NCI-H2029 treated with DMSO at 0.1 percent for 48 hours (cell line): ENCODE measurements around the gene SEC14L6.

Experiments
- DNase-seq: peaks from one replicate; lab custom pipeline; 2025; lab: John Stamatoyannopoulos, UW

Gene SEC14L6

DNA sequence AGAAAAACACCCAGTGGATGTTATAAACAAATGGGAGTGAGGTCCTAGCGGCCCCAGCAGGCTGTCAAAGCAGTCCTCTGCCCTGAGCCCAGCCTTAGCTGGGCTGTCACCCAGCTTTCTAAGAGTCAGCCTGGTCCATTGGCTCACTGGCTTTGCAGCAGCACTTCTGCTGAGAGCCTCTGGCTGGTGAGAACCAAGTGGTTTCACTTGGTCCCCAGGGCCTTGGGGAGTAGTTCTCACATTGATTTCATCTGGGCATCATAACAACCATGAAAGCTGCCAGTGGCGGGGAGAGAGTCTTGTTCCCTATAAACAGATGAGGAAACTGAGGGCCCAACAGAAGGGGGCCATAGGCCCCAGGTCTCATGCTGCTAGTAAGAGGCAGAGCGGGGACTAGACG is 11.4 kb downstream of the SEC14L6 start:
- no peak for DNase-seq

DNA sequence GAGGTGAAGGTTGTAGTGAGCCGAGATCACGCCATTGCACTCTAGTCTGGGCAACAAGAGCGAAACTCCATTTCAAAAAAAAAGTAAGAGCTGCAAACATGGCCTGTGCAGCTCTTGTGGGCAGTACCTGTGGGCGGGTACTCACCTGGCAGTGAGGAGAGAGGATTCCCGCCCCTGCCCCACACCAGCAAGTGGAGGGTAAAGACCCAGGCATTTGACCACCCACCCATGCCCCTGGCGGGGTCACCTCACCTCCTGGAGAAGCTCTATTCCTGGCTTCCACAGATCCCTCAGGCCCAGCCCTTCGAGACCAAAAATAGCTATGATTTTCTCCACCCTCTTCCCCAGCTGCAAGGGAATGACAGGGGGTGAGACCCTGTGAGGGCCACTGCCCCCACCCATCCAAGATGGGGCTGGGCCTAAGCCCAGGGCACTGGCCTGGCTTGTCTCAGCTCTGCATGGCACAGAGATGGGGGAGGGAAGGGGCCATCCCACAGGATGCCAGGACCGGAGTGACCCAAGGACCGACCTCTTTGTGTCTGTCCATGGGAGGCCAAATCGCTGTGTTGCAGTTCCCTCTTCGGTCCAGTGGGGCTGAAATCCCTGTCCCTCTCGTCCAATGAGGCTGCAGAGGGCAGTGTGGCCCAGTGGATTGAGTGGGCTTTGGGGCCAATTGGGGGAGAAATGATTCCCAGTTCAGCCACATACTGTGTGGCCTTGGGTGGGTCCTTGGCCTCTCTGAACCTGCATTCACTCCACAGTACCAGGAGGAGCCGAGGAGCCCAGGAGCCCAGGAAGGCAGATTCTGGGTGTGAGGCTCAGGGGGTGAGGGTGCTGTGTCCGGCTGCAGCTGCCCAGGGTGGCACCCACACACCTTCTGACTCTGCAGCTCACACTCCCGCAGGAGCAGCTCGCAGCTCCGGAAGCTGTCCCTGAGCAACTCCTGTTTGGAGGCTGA is 14.6 kb downstream of the SEC14L6 start:
- no peak for DNase-seq

DNA sequence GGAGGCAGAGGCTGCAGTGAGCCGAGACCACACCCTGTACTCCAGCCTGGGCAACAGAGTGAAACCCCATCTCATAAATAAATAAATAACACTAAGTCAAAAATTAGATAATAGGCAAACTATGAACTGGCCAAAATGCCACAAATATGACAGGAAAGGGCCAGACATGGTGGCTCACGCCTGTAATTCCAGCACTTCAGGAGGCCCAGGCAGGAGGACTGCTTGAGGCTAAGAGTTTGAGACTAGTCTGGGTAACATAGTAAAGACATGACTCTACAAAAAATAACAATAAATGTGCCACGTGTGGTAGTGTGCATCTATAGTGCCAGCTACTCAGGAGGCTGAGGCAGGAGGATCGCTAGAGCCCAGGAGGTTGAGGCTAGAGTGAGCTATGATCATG is 19.9 kb downstream of the SEC14L6 start:
- no peak for DNase-seq

DNA sequence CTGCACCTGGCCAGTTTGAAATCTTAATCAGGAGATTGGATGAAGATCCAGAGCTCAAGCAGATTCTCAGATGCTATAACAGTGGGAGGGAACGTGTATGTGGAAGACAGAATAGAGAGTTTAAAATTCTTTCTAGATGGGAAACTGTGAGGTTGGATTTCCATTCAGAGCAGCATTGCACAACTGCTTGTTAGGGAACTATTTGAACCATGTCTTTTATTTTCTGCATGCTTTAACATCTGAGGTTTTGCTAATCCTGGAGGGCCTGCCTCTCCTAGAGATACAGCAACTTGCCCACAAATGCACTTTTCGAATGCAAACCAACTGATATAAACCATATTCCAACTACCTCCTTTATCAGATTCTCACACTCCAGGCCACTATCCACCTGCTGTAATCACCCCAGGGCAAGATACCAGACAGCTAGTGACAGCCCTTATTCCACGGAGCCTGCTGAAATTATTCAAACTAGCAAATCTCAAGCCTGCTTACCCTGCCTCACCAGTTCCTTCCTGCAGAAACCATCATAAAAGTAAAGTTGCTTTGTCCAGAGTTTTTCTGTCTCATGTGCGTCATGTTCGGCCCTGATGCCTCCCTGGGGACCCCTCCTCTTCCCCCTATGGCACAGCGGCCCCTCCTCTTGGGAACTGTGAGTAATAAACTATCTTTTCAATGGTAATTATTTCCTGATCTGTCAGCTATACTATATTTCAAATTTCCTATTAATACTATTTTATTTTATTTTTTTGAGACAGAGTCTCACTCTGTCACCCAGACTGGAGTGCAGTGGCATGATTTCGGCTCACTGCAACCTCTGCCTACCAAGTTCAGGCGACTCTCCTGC is 22.7 kb downstream of the SEC14L6 start:
- DNase-seq = no peak

DNA sequence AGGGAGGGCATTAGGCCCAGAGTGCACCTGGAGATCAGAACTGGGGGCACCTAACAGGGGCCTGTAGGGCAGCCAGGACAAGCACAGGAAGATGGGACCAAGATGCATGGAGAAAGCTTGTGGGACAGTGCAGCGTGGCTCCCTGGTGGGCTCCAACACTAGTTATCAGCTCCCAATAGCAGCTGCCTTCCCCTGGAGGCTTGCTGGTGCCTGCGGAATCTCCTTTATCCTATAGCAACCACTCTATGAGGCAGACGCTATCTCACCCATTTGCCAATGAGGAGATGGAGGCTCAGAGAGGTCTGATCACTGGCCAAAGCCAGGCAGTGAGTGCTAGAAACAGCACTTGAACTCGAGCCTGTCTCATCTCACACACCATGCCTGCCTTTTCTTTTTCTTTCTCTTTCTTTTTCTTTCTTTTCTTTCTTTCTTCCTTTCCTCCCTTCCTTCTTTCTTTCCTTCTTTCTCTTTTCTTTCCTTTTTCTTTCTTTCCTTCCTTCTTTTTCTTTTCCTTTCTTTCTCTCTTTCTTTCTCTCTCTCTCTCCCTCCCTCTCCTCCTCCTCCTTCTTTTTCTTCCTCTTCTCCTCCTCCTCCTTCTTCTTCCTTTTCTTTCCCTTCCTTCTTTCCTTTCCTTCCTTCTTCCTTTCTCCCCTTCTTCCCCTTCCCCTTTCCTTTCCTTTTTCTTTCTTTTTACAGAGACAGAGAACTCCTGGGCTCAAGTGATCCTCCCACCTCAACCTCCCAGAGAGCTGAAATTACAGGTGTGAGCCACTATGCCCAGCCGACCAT is 25.0 kb downstream of the SEC14L6 start:
- no peak for DNase-seq

DNA sequence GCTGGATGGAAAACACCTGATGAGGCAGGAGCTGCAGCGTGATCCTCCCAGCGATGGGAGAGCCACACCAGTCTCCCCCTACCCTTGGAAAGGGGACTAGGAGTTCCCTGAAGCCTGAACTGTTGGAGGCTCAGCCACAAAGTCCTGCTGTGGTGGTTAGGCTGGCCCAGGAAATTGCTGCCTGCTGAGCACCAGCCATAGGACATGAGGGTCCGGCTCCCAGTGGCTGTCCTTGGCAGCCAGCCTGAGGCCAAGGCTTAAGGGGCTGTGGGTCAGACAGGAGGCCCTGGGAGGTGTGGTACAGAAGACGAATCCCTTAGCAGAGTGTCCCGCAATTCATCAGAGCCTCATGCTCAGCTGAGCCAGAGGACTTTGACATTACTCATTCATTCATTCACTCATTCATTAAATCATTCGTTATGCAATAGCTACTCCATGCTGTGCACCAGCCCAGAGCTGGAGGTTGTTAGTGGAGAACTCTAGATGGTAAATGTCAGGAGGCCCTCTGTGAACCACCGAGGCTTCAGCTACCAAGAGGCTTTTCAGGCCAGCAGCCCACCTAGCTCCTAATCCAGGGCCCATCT is 26.6 kb downstream of the SEC14L6 start:
- DNase-seq = no peak

DNA sequence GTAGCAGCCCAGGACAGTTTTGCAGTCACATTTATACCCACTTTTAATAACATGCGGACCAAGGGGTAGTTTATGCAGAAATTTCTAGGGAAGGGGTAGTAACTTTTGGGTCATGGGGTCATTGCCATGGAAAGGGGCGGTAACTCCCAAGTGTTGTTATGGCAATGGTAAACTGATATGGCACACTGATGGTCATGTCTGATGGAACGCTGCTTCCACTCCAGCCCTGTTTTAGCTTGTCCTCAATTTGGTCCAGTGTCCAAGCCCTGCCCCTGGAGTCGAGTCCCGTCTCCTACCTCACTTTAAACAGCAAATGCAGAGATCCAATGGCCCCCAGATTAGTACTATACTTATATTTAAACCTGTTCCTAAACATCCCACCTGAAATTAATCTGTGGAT is 29.8 kb downstream of the SEC14L6 start:
- no peak for DNase-seq

DNA sequence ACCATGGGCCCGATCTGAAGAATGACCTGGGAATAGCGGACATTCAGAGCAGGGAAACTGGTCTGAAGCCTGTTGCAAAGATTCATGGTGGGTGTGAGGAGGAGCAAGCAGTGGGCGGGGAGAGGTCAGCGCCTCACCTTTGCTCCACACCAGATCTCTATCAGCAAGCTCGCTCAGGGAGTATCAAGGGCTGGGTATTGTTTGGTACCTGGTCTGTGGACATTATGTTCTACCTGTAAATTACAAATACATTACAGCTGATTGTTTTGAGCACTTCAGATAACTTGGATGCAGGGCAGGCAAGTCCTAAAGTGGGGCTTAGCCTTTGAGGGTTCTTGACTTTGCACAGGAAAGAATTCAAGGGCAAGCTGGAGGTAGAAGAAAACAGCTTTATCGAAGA is 30.3 kb downstream of the SEC14L6 start:
- no peak for DNase-seq

DNA sequence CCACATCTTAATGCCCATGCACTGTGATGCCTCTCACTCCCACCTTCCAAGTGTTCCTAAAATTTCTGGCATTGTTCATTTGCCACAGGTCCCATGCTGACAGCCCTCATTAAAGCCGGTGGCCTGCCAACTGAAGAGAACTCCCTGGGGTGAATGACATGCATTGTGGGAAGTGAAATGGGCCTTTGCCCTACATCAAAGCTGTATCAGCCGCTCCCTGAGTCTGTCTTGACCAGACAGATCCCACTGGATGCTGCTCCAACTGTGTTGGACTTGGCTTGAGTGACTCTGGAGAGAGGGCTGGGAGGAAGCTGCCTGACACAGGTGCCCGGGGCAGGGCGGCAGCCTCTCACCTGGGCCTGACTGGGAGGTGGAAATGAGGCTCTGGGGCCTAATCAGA is 32.3 kb downstream of the SEC14L6 start:
- DNase-seq = no peak

DNA sequence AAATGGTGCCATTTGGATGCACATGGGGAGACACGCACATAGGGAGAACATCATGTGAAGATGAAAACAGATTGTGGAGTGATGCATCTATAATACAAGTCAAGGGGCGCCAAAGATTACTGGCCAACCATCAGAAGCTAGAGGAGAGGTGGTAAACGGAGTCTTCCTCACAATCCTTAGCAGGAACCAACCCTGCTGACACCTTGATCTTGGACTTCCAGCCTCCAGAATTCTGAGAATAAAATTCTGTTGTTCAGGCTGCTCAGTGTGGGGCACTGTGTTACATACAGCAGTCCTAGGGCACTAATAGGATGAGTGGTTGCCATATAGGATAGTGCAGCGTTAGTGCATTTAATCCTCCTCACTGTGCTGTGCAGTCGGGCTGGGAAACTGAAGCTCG is 33.1 kb downstream of the SEC14L6 start:
- DNase-seq = no peak

DNA sequence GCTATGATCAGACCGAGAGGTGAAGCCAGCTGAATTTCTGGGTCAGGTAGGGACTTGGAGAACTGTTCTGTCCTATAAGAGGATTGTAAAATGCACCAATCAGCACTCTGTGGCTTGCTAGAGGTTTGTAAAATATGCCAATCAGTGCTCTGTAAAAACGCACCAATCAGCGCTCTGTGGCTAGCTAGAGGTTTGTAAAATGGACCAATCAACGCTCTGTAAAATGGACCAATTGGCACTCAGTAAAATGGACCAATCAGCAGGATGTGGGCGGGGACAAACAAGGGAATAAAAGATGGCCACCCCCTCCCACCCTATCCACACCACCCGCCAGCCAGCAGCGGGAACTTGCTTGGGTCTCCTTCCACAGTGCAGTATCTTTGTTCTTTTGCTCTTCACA is 34.6 kb downstream of the SEC14L6 start:
- no peak for DNase-seq

DNA sequence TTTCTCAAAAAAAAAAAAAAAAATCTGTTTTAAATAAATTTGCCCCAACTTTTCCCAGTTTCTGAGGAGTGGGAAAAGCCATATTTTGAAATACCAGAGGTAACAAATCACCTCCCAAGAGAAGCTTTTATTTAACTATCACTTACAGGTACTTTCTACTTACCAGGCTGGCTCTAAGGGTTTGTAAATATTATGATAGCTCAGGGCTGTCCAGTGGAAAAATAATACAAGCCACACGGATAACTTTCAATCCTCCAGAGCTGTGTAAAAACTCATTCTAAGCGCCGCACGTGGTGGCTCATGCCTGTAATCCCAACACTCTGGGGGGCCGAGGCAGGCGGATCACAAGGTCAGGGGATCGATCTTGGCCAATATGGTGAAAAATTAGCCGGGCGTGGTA is 35.4 kb downstream of the SEC14L6 start:
- DNase-seq = peak; percentile 6

DNA sequence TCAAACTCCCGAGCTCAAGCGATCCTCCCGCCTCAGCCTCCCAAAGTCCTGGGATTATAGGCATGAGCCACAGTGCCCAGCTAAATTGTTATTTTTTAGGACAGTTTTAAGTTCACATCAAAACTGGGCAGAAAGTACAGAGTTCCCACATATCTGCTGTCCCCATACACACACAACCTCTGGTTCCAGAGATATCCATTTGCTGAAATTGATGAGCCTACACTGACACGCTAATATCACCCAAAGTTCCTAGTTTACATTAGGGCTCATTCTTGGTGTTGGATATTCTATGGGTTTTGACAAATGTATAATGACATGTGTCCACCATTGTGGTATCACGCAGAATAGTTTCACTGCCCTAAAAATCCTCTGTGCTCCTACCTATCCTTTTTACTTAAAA is 38.3 kb downstream of the SEC14L6 start:
- no peak for DNase-seq

DNA sequence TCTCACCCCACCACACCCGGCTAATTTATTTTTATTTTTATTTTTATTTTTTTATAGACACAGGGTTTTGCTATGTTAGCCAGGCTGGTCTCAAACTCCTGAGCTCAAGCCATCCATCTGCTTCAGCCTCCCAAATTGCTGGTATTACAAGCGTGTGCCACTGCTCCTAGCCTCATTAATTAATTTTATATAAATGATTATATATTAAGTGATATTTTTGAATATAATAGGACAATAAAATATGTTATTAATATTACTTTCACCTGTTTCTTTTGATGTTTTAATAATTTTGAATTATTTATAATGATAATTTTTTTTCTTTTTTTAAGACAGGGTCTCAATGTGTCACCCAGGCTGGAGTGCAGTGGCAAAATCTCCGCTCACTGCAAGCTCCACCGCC is 38.9 kb downstream of the SEC14L6 start:
- no peak for DNase-seq

DNA sequence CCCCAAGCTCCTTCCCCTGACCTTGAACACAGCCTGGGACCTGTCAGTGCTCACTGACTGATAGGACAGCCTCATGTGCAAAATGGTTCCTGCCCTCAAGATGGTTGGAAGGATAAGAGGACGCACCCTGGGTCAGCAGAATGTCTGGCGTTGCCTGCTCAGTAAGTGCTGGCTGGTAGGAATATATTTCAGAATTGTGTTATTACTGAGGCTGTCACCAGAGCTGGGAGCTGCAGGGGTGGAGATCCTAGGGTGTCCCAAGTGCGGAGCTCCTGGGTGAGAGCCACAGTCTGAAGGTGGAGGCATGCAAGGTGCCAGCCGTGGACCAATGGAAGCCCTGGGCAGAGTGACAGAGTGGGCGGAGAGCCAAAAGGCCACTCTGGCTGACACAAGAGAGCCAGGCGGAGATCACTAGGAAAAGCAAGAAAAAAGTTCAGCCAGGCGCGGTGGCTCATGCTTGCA is 40.0 kb downstream of the SEC14L6 start:
- no peak for DNase-seq

DNA sequence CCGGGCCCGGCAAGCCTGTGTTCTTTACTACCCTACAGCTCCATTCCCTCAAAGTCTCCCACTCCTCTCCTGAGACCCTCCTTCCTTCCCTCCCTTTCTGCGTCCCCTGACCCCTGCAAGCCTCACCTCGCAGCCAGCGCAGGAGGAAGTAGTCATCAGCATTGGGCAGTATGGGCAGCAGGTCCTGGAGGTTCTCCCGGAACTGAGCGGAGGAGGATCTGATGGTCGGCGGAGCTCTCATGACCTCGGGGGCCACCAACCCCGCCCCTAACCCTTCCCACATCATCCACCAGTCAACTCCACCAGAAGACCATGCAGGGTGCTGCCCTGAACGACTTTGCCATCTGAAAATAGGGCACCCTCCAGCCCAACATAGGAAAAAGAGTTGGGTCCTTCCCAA is 43.0 kb downstream of the SEC14L6 start:
- no peak for DNase-seq

DNA sequence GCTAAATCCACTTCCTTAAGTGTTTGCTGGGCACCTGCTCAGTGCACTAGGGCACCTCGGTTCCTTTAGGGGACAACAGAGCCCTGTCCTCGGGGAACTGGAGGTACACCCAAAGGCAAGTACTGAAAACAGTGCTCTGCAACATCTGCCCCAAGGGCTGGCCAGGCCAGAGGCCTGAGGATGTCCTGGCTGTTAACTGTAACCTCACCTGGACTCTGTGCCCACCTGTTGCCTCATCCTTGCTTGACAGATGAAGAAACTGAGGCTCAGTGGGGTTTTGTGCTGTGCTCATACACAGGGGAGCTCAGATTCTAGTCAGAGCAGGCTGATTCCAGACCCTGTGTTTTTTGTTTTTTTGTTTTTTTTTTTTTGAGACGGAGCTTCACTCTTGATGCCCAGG is 43.6 kb downstream of the SEC14L6 start:
- no peak for DNase-seq

DNA sequence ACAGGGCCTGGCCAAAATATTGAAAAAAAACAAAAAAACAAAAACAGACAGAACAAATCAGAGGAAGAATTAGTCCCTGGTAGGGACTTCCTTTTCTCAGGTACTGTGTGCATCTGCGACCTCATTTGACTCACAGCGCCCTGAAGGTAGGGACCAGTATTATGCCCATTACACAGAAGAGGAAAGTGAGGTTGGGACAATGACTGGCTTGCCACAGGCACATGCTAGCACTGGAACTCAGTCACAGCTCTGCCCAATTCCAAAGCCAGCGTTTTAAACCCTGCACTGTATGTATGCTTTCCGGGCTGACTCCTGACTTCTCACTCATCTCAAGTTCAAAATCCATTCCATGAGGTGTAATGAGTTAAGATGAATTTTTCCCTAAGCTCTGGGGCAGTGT is 44.4 kb downstream of the SEC14L6 start:
- no peak for DNase-seq

DNA sequence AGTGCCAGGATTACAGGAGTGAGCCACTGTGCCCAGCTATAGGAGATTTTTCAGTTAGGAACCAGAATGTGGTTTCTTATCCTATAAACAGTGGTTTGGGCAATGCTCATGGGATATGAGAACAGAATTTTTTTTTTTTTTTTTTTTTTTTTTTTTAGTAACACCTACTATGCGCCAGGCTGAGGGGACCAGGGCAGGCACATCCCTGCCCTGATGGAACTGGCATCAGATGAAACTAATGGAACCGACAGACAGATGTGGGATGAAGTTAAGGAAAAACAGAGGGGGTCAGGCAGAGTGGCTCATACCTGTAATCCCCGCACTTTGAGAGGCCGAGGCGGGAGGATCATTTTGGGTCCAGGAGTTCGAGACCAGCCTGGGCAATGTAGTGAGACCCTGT is 45.9 kb downstream of the SEC14L6 start:
- DNase-seq = no peak

DNA sequence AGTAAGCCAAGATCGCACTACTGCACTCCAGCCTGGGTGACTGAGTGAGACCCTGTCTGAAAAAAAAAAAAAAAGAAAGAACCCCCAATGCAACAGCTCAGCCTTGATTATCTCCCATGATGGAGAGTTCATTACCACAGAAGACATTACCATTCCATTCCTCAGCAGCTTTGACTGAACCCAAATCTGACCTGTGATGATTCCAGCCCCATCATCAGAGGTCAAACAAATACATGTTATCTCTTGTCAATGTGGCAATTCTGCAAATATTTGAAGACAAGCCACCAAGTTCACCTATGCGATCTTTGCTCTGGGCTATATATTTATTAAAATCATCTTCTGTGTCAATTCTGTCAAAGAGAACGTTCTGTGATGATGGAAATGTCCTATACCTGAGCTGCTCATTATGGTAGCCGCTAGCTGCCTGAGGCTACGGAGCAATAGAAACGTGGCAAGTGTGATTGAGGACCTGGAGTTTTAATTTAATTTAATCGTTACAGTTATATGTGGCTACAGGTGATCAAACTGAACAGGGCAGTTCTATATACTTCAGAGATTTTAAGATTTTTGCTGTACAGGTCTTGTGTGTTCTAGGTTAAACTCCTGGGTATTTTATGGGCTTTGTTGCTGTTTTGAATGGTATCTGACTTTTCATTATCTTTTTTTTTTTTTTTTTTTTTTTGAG is 48.9 kb downstream of the SEC14L6 start:
- no peak for DNase-seq
